GM18511 (cell line): ENCODE results near the gene ADCK2.
"Not testable (repeated sequence)": the region's sequence is repeated elsewhere in the genome, so short reads cannot be mapped to it uniquely, and the experiment has no call there.

Source experiments
- ATAC-seq: cut with Tn5 transposase; IDR thresholded peaks from one replicate; pipeline ENCODE4 v1.9.1; 2021; ENCODE audit warnings: mild to moderate bottlenecking, moderate library complexity; ENCODE audit not compliant: unreplicated experiment

ADCK2 gene

DNA sequence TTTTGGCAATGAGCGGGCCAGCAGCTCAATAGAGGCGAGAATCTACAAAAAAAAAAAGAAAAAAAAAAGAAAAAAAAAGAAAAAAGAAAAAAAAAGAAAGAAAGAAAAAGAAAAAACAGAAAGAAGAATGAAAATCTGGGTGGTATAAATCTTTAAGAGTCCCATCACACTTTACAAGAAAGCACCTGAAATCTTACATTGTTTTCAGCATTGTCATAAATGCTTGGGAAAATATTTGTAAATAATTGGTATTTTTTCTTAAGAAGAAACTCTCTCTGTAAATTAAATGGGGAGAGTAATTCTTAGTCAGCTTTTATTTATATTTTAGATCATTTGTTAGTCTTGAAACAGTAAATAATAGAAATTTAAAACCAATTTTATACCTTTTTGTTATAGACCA is 62.0 kb downstream of the ADCK2 start:
- no peak for ATAC-seq

DNA sequence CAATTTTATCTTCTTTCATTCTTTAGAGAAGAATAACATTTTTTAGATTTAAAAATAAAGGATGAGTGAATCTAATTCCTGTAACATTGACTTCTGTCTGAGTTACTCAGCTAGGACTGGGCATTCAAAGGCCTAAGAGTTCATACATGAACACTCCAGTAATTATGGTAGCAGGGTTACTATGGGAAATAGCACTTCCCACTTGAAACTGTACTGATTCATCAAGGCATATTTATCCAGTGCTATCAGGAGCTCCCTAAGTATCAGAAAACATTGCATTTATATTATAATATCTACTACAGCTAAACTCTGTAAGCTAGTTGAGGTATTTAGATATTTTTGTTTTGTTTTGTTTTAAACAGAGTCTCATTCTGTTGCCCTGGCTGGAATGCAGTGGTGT is 65.5 kb downstream of the ADCK2 start:
- no peak for ATAC-seq

DNA sequence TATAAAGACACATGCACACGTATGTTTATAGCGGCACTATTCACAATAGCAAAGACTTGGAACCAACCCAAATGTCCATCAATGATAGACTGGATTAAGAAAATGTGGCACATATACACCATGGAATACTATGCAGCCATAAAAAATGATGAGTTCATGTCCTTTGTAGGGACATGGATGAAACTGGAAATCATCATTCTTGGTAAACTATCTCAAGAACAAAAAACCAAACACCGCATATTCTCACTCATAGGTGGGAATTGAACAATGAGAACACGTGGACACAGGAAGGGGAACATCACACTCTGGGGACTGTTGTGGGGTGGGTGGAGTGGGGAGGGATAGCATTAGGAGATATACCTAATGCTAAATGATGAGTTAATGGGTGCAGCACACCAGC is 70.5 kb downstream of the ADCK2 start:
- ATAC-seq, result not testable (repeated sequence)

DNA sequence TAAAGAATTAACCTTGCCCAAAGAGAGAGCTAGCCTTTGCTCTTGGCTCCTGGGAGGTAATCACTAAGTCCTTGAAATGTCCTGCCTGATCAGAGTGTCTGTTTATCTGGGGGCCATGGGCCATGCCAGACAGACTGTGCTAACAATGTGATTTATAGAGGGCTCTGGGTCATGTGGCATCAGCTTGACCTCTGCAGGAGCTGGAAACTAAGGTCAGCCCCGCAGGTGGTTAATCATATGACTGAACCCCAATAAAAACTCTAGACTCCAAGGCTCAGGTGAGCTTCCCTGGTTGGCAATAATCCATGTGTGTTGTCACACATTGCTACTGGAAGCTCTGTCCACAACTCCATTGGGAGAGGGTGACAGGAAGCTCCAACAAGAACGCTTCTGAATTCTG is 71.3 kb downstream of the ADCK2 start:
- ATAC-seq, result no peak
